HG03558 (cell line): ENCODE results near the gene RTN4RL1.

Source experiments
- ATAC-seq: cut with Tn5 transposase; IDR thresholded peaks from one replicate; pipeline ENCODE4 v1.9.1; 2021; ENCODE audit warnings: moderate number of reproducible peaks; ENCODE audit not compliant: unreplicated experiment; ENCODE audit errors: extremely low read depth

Gene RTN4RL1, protein sequence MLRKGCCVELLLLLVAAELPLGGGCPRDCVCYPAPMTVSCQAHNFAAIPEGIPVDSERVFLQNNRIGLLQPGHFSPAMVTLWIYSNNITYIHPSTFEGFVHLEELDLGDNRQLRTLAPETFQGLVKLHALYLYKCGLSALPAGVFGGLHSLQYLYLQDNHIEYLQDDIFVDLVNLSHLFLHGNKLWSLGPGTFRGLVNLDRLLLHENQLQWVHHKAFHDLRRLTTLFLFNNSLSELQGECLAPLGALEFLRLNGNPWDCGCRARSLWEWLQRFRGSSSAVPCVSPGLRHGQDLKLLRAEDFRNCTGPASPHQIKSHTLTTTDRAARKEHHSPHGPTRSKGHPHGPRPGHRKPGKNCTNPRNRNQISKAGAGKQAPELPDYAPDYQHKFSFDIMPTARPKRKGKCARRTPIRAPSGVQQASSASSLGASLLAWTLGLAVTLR

GRCh38 chr17:2025220-2025621 is at the start of gene RTN4RL1:
TSS of gene RTN4RL1 (minus strand) at chr17:2025334. CDS start at chr17:2024865, 469 bp downstream.
- no peak for ATAC-seq

DNA sequence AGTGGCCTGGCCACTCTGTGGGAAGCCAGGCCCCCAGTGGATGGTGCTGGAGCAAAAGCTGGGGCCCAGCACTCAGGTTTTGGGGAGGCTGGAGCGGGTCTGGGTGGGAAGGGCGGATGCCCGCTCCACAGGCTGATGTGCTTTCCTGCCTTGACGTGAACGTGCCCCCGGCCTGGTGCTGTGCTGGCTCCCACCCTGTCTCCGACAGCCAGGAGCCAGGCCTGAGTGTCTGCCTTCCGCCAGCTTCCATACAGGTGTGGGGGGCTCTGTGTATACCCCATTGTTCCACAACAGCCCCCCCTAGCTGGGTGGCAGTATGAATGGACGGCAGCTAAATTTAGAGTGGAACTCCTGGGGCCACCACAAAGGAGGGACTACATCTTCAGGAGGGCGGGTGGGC is 49.8 kb upstream of the RTN4RL1 start:
- ATAC-seq = no peak

DNA sequence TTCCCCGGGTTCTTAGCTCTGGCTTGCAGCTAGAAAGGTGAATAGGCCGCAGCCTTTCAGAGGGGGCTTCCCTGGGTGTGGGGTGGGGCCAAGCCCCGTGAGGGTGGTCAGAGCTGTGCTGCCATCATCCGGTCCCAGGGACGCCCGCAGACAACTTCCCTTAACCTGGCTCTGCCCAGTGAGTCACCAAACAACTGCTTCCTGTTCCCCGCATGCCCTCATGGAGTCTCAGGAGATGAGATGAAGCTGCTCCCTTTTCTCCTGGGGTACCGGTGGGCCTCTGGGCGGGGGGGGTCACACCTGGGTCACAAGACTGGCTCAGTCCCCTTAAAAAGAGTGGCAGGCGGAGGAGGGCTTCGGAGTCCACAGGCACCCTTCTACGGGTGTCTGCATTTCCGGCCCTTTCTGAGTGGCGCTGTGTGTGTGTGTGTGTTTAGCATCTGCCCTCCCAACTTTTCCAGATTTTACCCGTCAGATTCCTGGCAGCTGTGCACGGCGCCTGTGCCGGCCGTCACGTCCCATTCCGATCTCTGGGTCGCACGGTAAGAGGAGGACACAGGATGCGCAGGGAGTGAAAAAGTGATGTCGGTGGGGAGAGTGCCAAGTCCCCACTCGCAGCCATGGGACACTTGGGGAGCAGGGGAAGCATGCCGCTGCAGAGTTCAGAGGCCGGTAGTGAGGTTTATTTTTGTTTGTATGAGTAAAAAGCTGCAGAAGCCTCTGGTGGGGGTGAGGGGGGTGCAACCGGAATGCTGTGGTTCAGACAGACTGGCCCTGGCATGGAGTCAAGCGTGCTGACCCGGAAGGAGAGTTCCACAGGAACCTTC is 46.5 kb upstream of the RTN4RL1 start:
- no peak for ATAC-seq

DNA sequence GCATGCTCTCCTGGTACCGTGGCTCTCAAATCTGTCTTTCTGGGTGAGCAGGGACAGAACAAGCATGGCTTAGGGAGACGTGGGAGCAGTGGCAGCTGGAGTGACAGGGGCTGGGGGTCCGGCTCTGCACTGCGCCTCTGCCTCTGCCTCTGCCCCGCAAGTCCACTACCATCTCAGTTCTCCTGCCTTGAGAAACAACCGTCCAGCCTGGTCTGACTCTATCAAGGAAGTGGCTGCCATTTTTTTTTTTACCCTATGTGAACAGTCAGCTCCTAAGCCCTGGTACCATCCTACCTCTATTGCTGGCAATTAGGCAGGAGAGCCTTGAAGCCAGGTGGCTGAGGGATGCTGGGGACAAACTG is 45.9 kb upstream of the RTN4RL1 start:
- no peak for ATAC-seq

DNA sequence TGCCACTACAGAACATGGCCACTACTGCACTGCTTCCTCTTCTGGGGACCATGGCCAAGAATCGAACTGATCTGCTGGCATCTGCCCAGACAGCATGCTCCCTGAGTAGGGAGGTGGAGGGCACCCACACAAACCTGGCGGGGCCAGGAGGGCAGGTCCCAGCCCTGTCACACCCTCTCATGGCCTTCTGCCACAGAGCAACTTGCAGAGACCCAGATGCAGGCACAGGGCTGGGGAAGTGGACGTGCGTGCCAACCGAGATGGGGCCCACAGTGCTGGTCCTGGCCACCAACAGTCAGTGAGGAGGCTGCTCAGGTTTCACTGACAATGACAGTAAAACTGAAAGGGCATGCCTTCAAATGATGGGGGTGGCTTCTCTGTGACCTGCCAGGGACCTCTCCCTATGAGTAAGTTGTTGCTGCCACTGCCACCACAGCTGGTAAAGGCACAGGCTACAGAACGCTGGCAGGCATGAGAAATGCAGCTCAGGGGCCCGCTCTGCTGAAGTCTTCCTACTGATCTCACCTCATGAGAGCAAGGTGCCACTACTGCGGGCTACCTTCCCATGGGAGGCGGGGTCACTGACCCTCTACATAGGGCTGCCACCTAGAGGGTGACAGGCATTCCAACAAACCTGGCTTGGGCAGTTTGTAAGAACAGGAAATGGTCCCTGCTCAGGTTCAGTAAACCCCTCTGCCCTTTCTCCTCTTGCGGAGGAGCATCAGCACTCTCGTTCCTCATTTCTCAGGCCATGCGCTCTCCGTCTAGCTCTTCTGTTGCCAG is 45.3 kb upstream of the RTN4RL1 start:
- peak; percentile 41 for ATAC-seq

DNA sequence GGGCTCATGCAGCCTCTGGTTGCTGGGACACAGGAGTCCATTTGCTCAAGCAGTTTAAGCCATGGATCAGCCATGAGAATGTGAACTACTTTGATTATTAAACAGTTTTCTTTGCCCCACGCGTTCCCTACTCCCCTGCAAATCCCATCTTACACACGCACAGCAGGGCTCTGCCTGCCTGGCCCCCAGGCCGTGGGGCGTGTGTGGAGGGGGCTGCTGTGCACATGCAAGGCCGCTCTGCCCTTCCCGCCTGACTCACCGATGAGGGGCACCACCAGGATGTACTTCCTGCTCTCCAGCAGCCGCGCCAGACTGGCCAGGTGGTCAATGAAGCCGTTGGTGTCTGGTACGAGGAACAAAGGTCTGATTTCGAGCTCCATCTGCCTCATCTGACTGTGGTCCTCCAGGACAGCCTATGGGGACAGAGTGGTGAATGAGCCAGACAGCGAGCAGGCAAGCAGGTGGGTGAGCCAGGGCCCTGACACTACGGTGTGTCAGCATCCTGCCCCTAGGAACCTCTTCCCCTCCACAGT is 43.5 kb upstream of the RTN4RL1 start:
- no peak for ATAC-seq

DNA sequence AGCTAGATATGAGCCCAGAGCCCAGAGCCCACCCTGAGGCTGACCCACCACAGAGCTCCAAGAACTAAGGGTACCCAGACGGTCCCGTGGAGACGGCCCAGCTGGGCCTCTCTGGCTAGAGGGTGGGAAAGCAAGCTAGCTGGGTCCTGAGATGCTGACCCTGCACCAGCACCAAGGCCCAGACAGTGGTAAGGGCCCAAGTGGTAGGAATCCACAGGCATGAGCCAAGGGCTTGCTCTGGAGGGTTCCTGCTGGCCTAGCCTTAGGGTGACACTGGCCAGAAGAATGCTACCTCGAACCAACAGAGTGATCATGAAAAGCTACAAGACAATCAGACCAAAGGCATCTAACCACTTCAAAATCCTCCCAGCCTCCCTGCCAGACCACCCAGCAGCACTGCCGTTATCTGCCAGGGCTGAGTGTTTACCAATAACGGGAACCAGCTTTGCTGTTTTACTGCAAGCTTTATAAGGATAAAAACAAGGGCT is 42.9 kb upstream of the RTN4RL1 start:
- no peak for ATAC-seq

GRCh38 chr17:2067608-2068024 is 42.5 kb upstream of the RTN4RL1 start:
- no peak for ATAC-seq

- no peak for ATAC-seq
Observed at GRCh38 chr17:2067048-2067561, 42.0 kb upstream of the RTN4RL1 start.

DNA sequence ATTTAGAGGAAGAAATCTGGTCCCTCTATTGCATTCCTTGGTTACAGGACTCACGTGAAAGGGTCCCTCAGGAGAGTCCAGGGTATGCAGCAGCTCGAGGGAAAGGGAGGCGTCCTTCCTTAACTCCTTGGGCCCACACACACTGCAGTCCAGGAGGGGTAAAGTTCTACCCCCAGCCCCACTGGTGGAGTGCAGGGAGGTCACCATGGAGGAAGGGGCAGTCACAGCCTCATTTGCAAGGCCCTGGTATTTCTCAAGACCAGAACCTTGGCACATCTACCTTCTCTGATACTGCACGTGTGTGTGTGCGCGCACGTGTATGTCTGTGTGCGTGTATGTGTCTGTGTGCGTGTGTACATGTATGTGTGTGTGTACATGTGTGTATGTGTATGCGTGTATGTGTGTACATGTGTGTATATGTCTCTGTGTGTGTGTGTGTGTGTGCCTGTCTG is 40.8 kb upstream of the RTN4RL1 start:
- ATAC-seq = no peak

DNA sequence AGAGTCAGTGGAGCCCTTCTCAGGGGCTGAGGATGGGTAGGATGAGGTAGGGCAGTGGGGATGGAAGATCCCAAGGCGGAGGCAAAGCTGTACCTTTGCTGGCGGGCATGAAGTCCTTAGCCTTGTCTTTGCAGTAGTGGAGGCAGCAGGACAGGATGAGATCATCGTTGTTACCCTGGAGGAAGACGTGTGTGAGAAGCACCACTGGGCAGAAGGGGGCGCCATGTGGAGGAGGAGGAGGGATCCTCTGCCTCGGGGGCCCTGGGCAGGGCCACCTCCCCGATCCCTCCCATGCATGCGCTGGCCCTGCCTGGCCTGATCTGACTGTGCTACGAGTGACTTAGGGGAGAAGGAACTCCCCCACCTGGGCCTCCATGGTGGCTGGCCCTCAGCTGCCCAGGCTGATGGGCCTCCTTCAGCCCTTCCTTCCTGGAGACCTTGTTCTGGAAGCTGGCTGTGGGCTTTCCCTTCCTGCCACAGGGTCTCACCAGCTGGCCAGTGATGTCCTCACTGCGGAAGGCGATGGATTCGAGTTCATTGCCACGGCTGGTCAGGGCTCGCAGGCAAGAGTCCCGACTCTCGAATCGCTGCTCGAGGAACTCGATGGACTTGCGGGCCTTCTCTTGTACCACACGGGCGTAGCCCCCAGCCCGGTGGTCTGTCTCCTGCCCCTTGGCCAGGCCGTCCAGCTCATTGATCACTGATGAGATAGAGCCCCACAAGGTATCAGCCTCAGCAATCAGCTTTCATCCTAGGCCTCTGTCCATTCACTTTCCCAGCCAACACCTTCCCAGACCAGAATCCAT is 40.0 kb upstream of the RTN4RL1 start:
- no peak for ATAC-seq

DNA sequence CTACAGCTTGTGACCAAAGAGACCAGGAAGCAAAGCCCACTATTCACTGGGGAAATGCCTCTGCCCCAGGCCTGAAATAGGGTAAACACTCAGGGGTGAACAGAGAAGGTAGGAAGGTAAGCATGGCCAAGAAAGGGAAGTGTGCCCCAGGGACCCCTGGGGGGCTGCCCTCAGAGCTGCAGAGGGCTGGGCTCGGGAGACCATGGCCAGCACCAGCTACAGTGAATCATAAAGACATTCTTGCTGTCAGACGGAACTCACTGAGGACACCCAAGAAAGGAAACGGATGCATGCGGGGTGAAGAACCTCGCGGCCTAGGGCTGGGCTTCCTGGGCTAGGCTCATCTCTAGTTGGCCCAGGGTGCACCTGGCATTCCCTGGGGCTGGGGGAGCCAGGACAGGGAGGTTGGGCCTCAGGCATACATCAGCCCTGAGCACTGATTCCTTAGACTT is 39.4 kb upstream of the RTN4RL1 start:
- no peak for ATAC-seq

DNA sequence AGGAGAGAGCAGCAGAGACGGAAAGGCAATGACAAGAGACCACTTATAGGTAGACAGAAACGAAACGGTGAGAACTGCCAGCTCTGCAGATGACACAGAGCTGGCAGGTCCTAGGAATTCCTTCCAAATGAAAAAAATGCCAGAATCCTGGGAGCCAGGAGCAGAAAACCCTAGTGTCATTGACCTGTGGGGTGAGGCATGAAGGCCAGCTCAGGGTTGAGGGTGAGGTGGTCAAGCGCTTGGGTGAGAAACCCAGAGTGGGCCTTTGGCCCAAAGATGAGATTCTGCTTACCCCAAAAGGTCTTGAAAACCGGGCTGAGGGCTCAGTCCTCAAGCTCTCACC is 39.0 kb upstream of the RTN4RL1 start:
- ATAC-seq = no peak

DNA sequence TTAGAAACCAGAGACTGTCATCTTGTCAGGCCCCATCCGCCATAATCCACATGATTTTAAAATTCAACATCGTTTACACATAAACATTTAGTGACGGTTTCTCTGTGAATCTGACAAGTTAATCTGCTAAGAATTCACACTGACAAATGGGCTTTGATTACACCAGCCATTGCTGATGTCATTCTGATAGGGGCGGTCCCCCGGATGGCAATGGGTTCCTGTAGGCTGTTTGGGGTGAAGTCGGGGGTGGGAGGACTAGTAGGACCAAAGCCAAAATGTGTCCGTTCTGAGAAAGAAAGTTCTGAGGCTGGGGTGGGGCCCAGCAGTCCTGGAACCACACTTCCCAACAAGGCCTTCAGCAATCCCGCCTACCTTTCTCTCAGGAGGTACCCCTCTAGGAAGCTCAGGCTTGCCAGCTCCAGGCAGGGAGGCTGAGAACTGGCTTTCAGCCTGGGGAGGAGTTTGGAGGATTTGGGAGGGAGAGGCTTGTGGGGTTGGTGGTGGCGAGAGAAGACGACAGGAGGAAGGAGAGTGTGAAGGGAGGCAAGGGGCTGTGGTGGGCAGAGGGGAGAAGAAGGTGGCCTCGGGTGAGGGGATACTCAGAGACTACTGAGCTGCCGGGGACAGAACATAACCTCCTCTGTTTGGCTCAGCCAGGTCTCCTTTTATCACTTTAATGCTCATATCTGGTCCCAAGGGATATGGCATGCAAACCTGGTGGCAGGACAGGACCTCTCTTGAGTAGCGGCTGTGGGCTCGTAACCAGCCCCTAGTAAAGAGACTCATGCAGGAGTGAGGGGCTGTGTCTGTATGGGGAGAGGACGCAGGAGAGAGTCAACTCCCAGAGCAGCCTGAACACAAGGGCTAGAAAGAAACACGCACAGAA is 38.4 kb upstream of the RTN4RL1 start:
- no peak for ATAC-seq

DNA sequence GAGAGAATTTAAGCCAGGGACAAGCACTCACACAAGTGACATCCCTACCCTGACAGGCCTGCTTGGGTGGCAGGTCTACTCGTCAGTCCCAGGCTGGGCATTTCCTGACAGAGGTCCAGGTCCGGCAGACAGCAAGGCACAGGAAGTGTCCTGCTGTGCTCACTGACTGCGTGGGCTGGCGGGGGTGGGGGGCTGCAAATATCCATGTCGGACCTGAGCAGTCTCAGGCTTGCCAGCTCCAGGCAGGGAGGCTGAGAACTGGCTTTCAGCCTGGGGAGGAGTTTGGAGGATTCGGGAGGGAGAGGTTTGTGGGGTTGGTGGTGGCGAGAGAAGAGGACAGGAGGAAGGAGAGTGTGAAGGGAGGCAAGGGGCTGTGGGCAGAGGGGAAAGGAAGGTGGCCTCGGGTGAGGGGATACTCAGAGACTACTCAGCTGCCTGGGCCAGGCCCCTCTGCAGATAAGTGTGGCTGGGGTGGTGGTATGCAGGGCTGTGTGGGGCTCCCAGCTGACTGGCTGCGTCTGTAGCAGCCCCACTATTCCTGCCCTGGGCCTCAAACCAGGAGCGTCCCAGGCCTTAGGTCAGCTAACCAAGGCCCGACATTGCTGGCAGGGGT is 37.5 kb upstream of the RTN4RL1 start:
- ATAC-seq = no peak

DNA sequence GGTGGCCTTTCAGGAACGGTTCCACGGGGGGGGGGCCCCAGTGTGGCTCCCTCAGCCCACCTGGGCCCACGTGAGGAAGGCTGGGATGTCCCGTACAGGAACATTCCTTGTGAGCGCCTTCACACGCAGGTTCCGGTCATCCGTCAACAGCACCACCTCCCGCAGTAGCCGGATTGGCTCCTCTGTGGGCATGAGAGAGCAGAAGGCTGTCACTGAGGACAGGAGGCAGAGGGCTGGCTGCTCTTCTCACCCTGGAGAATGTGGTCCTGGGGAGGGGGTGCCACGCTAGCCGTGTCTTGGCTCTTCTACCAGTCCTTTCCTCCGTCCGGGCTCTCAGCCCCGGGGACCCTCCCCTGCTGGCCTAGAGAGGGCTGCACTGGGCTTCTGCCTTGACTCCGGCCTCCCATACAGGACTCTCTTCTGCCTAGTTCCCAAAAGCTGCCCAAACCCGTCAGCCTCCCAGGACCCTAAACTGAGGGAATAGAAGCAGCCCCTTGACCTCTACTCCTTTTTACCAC is 36.4 kb upstream of the RTN4RL1 start:
- no peak for ATAC-seq

- ATAC-seq = no peak
Observed at GRCh38 chr17:2060681-2061440, 35.7 kb upstream of the RTN4RL1 start.
